IMR-90 (cell line): ENCODE measurements around the gene PPP1R14C. TPM values are rescaled to one million over a fixed set of nuclear protein-coding genes. Genes with fewer than 3 reads are reported as not detected.

Experiments used
- ATAC-seq: fragments of 200-7000 bp; cut with Tn5 transposase; 2 replicates; pipeline ENCODE4 v1.9.1; 2020; ENCODE audit warnings: low read depth, mild to moderate bottlenecking, moderate library complexity
- BruUV-seq: library from RNA; stranded (reverse); fragments of 400-500 nt; replicated peaks from 2 replicates; lab custom pipeline; 2021; lab: Mats Ljungman, UMichigan
- CTCF ChIA-PET: fragments of 300-600 bp; formaldehyde crosslinking; extraction: SDS; loops from one replicate; lab custom pipeline; 2021; ENCODE audit warnings: antibody characterized with exemption; lab: Yijun Ruan, JAX
- POLR2A ChIA-PET: fragments of 300-600 bp; sonication (Branson Sonifier 250); formaldehyde crosslinking; loops from one replicate; lab custom pipeline; 2022; ENCODE audit warnings: antibody characterized with exemption; ENCODE audit not compliant: unreplicated experiment; lab: Charles Lee
- DNase-seq: peaks from one replicate; pipeline ENCODE4 v3.0.0; 2013
- H2AFZ ChIP-seq: replicated peaks from 2 replicates; pipeline ENCODE3; 2013; ENCODE audit warnings: low read length, mild to moderate bottlenecking; ENCODE audit not compliant: poor library complexity
- H2AK5ac ChIP-seq: 2 replicates; pipeline ENCODE4 v1.6.1; 2013; ENCODE audit warnings: low read depth, low read length, inconsistent platforms
- H2AK9ac ChIP-seq: replicated peaks from 2 replicates; pipeline ENCODE3; 2013; ENCODE audit warnings: mild to moderate bottlenecking, low read depth, low read length, moderate library complexity; ENCODE audit not compliant: poor library complexity
- H2BK120ac ChIP-seq: 2 replicates; pipeline ENCODE4 v1.6.1; 2013; ENCODE audit warnings: low read depth, low read length, inconsistent platforms
- H2BK15ac ChIP-seq: 3 replicates; pipeline ENCODE4 v1.6.1; 2013; ENCODE audit warnings: low read depth, low read length, inconsistent platforms
- H2BK20ac ChIP-seq: 2 replicates; pipeline ENCODE4 v1.6.1; 2013; ENCODE audit warnings: low read depth, mild to moderate bottlenecking, inconsistent platforms, low read length, moderate library complexity
- H2BK5ac ChIP-seq: 2 replicates; pipeline ENCODE4 v1.6.1; 2013; ENCODE audit warnings: mild to moderate bottlenecking, low read depth, low read length, inconsistent platforms; ENCODE audit not compliant: poor library complexity, severe bottlenecking
- H3K14ac ChIP-seq: replicated peaks from 2 replicates; pipeline ENCODE4 v1.6.1; 2013; ENCODE audit warnings: low read depth, low read length, inconsistent platforms
- H3K18ac ChIP-seq: 2 replicates; pipeline ENCODE4 v1.6.1; 2013; ENCODE audit warnings: low read depth, low read length, control low read depth
- H3K23ac ChIP-seq: 2 replicates; pipeline ENCODE4 v1.6.1; 2013; ENCODE audit warnings: low read depth, low read length, inconsistent platforms
- H3K27ac ChIP-seq: 2 replicates; pipeline ENCODE4 v1.5.1; 2013; ENCODE audit warnings: mild to moderate bottlenecking, control low read depth, low read length; ENCODE audit not compliant: insufficient read depth
- H3K27me3 ChIP-seq: 2 replicates; pipeline ENCODE4 v1.6.1; 2013; ENCODE audit warnings: low read length; ENCODE audit not compliant: control insufficient read depth, insufficient read depth
- H3K36me3 ChIP-seq: 2 replicates; pipeline ENCODE4 v1.6.1; 2013; ENCODE audit warnings: low read length, mixed read lengths; ENCODE audit not compliant: control insufficient read depth, insufficient read depth
- H3K4ac ChIP-seq: 2 replicates; pipeline ENCODE4 v1.6.1; 2013; ENCODE audit warnings: low read depth, low read length, inconsistent platforms
- H3K4me1 ChIP-seq: 2 replicates; pipeline ENCODE4 v1.6.1; 2013; ENCODE audit warnings: low read length, mixed read lengths; ENCODE audit not compliant: control insufficient read depth, insufficient read depth
- H3K4me2 ChIP-seq: 2 replicates; pipeline ENCODE4 v1.6.1; 2013; ENCODE audit warnings: low read depth, mild to moderate bottlenecking, control low read depth, low read length, moderate library complexity
- H3K4me3 ChIP-seq: 2 replicates; pipeline ENCODE4 v1.5.1; 2013; ENCODE audit warnings: low read depth, mild to moderate bottlenecking, control low read depth, low read length, moderate library complexity; ENCODE audit not compliant: insufficient read depth
- H3K56ac ChIP-seq: 2 replicates; pipeline ENCODE4 v1.6.1; 2013; ENCODE audit warnings: low read length, inconsistent platforms; ENCODE audit not compliant: insufficient read depth; ENCODE audit errors: extremely low read depth
- H3K79me1 ChIP-seq, 2 experiments: 2 replicates each; pipeline ENCODE4 v1.6.1; 2013; ENCODE audit warnings: low read length in 2 of 2, inconsistent platforms in 1 of 2, low read depth in 1 of 2
- H3K9ac ChIP-seq: 2 replicates; pipeline ENCODE4 v1.6.1; 2013; ENCODE audit warnings: low read depth, low read length, control low read depth
- H3K9me1 ChIP-seq: 2 replicates; pipeline ENCODE4 v1.6.1; 2013; ENCODE audit warnings: low read length, inconsistent platforms; ENCODE audit not compliant: insufficient read depth
- H3K9me3 ChIP-seq: 2 replicates; pipeline ENCODE4 v1.6.1; 2013; ENCODE audit warnings: low read length; ENCODE audit not compliant: control insufficient read depth, insufficient read depth
- H4K20me1 ChIP-seq: 2 replicates; pipeline ENCODE4 v1.6.1; 2013; ENCODE audit warnings: low read length, inconsistent platforms; ENCODE audit not compliant: insufficient read depth
- H4K5ac ChIP-seq: 2 replicates; pipeline ENCODE4 v1.6.1; 2013; ENCODE audit warnings: mild to moderate bottlenecking, low read depth, low read length, control low read depth
- H4K8ac ChIP-seq, 2 experiments: 2 replicates each; pipeline ENCODE4 v1.6.1; 2013; ENCODE audit warnings: low read depth in 2 of 2, low read length in 2 of 2, control low read depth in 1 of 2, inconsistent platforms in 1 of 2
- H4K91ac ChIP-seq: 2 replicates; pipeline ENCODE4 v1.6.1; 2013; ENCODE audit warnings: low read depth, low read length, inconsistent platforms; ENCODE audit not compliant: insufficient read depth
- CEBPB ChIP-seq: IDR thresholded peaks from 2 replicates; pipeline ENCODE4 v1.6.1; 2012; ENCODE audit warnings: low read depth, low read length, improper control_type of control experiment
- CHD1 ChIP-seq: IDR thresholded peaks from 2 replicates; pipeline ENCODE4 v1.6.1; 2012; ENCODE audit warnings: low read depth, low read length, improper control_type of control experiment
- MAZ ChIP-seq: IDR thresholded peaks from 2 replicates; pipeline ENCODE4 v1.6.1; 2012; ENCODE audit warnings: low read depth, mild to moderate bottlenecking, low read length, improper control_type of control experiment, moderate library complexity, borderline replicate concordance
- NFE2L2 ChIP-seq: fragments of 150-350 bp; IDR thresholded peaks from 2 replicates; pipeline ENCODE4 v1.6.1; 2016; ENCODE audit warnings: low read depth, mild to moderate bottlenecking, low read length
- POLR2A ChIP-seq: IDR thresholded peaks from 2 replicates; pipeline ENCODE4 v1.6.1; 2012; ENCODE audit warnings: mild to moderate bottlenecking, low read depth, low read length
- RCOR1 ChIP-seq: IDR thresholded peaks from 2 replicates; pipeline ENCODE4 v1.6.1; 2012; ENCODE audit warnings: mild to moderate bottlenecking, low read length, improper control_type of control experiment; ENCODE audit not compliant: insufficient replicate concordance
- SMC3 ChIP-seq: fragments of 150-350 bp; IDR thresholded peaks from 2 replicates; pipeline ENCODE4 v1.6.1; 2016; ENCODE audit warnings: low read depth, mild to moderate bottlenecking, antibody characterized with exemption, low read length, moderate library complexity
- WGBS, 2 experiments: methylation state at CpG; one replicate each; pipeline versions ENCODE4 v1.1.5 to v1.1.7; 2013; ENCODE audit warnings: missing lambda C conversion rate in 2 of 2; ENCODE audit not compliant: insufficient read length in 1 of 2; ENCODE audit errors: extremely low coverage in 2 of 2; 5-methylcytosine and 5-hydroxymethylcytosine counted together
- dilution Hi-C: fragments of 300-500 bp; cut with HindIII; formaldehyde crosslinking; loops from one replicate; pipeline ENCODE4 v1.14.3; 2018; ENCODE audit warnings: low sequenced_read_pairs; ENCODE audit not compliant: unreplicated experiment
- in situ Hi-C: fragments of 300-500 bp; cut with MboI; formaldehyde crosslinking; loops from 3 replicates; pipeline ENCODE4 v1.14.3; 2019; ENCODE audit warnings: low sequenced_read_pairs, inconsistent platforms, mixed read lengths
- intact Hi-C: fragments of 100-400 bp; cut with micrococcal nuclease; formaldehyde crosslinking; loops from 2 replicates; pipeline ENCODE4 v1.10.0; 2022
- polyA plus RNA-seq, 3 experiments: library from polyadenylated mRNA; depleted of rRNA; stranded (reverse); fragments of >200 nt; gene quantifications; 2 replicates each; pipeline ENCODE4 v1.2.3, GENCODE V29; 2012; ENCODE audit warnings: low replicate concordance in 1 of 3
- total RNA-seq: library from RNA; depleted of rRNA; stranded (reverse); fragments of >200 nt; gene quantifications from 2 replicates; pipeline ENCODE4 v1.2.3, GENCODE V29; 2012
- TF ChIP-seq, protein P1 (sequence below): conservative IDR thresholded peaks from 2 replicates; pipeline ENCODE4 v1.5.1; 2012; ENCODE audit warnings: mild to moderate bottlenecking, low read depth, low read length, improper control_type of control experiment

Gene PPP1R14C
- total and polyA plus RNA-seq, 2 of the 4 experiments (the other 2 are of a cell fraction), result not detected

DNA sequence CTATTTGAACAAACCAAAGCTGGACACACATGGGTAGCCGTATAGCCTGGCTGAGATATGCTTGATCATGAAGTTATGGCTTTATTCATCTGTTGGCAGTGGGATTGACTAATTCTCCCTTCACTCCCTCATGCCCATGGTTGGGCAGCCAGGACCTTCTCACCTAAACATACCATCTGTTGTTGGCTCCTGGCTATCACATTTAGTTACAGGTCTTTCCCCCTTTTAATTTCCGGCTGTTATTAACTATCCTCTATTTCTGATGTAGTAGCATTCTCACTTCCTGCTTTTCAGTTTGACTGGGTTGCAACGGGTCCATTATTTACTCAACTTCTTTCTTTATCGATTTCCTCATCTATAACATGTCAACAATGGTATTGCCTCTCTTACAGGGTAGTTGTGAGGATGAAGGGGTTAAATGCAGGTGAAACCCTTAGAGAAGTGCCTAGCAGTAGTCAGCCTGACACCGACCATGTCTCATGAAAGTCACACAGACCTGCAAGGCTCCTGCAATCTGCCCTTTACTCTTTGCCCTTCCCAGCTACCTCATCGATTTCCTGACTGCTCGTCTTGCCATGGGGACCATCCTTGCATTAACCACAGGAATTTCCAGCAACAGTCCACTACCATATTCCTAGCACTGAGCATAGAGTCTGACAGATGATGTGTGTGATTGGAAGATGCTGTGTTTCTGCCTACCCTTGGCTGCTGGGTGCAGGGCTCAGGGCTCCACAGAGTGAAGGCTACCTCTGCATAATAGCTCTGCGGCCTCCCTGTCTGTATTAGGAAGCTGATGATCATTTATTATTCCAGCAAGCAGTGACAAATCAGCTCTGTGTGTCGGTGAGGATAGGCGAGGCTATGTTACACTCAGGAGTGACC, 42.2 kb downstream of the PPP1R14C start:
- H3K56ac ChIP-seq, result no peak overlapping the region
- CTCF ChIA-PET, result no interaction called here
- H3K9me1 ChIP-seq, result no peaks in the 10 kb centered on the region
- no peak overlapping the region for H4K91ac ChIP-seq
- no peak overlapping the region for H2AFZ ChIP-seq
- H2BK15ac ChIP-seq, result no peak overlapping the region
- H3K9ac ChIP-seq, result no peak overlapping the region
- no peak for ATAC-seq
- H2BK120ac ChIP-seq, result no peak overlapping the region
- no peak overlapping the region for H3K23ac ChIP-seq
- no peak overlapping the region for H2AK9ac ChIP-seq
- in situ Hi-C loops (no loop called here), intact Hi-C loops (no loop called here), dilution Hi-C loops (no loop called here)
- H3K14ac ChIP-seq, result no peak overlapping the region
- no peaks in the 10 kb centered on the region; the same call in 1 of the 2 replicates for H3K27me3 ChIP-seq
- H3K27ac ChIP-seq, result no peak overlapping the region
- no peak overlapping the region for H4K5ac ChIP-seq
- 62% methylated on average over 2 of the region's 10 CpGs; no CpG with 5 or more reads in 1 of the 2 experiments for WGBS, 2 experiments
- POLR2A ChIA-PET, result no interaction called here
- H2BK5ac ChIP-seq, result no peak overlapping the region
- no peak overlapping the region for H3K18ac ChIP-seq
- no peak overlapping the region for H3K4ac ChIP-seq
- no peaks in the 10 kb centered on the region for H3K9me3 ChIP-seq
- H3K4me1 ChIP-seq, result no peaks in the 10 kb centered on the region
- BruUV-seq, result no TSS peak
- DNase-seq, result no peak
- H3K4me2 ChIP-seq, result no peak overlapping the region
- H3K79me1 ChIP-seq, result no peaks in the 10 kb centered on the region
- H2BK20ac ChIP-seq, result no peak overlapping the region
- H3K36me3 ChIP-seq, result no peaks in the 10 kb centered on the region
- H3K4me3 ChIP-seq, result no peak overlapping the region
- no peaks in the 10 kb centered on the region for H4K20me1 ChIP-seq
- H2AK5ac ChIP-seq, result no peak overlapping the region
- no peak overlapping the region for H4K8ac ChIP-seq
- no peak for TF ChIP-seq SMC3
- TF ChIP-seq CEBPB, result no peak
- TF ChIP-seq NFE2L2, result no peak
- TF ChIP-seq POLR2A, result no peak
- TF ChIP-seq RCOR1, result no peak
- TF ChIP-seq, protein P1, sequence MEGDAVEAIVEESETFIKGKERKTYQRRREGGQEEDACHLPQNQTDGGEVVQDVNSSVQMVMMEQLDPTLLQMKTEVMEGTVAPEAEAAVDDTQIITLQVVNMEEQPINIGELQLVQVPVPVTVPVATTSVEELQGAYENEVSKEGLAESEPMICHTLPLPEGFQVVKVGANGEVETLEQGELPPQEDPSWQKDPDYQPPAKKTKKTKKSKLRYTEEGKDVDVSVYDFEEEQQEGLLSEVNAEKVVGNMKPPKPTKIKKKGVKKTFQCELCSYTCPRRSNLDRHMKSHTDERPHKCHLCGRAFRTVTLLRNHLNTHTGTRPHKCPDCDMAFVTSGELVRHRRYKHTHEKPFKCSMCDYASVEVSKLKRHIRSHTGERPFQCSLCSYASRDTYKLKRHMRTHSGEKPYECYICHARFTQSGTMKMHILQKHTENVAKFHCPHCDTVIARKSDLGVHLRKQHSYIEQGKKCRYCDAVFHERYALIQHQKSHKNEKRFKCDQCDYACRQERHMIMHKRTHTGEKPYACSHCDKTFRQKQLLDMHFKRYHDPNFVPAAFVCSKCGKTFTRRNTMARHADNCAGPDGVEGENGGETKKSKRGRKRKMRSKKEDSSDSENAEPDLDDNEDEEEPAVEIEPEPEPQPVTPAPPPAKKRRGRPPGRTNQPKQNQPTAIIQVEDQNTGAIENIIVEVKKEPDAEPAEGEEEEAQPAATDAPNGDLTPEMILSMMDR, result no peak
- no peak for TF ChIP-seq MAZ
- TF ChIP-seq CHD1, result no peak
